Measurements from ENCODE around the gene PPP6R3.

DNA sequence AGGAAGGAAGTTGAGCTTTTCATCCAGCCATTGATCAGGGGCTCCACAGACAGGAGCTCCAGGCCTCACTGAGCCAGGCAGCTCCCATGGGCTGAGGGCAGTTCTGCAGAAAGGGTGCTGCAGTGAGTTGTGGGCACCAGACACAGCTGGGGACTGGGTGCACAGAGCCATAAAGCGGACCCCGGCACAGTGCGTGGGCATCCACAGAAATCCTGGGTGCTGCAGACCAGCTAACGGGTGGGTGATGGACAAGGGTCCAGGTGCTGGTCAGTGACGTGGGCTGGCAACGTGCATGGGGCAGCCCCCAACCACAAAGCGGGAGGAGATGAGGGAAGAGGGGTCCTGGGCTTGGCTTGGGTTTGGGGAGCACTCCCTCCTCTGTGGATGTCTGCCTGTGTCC lies 204.4 kb downstream of the PPP6R3 start:
- TF ChIP-seq, protein P1, sequence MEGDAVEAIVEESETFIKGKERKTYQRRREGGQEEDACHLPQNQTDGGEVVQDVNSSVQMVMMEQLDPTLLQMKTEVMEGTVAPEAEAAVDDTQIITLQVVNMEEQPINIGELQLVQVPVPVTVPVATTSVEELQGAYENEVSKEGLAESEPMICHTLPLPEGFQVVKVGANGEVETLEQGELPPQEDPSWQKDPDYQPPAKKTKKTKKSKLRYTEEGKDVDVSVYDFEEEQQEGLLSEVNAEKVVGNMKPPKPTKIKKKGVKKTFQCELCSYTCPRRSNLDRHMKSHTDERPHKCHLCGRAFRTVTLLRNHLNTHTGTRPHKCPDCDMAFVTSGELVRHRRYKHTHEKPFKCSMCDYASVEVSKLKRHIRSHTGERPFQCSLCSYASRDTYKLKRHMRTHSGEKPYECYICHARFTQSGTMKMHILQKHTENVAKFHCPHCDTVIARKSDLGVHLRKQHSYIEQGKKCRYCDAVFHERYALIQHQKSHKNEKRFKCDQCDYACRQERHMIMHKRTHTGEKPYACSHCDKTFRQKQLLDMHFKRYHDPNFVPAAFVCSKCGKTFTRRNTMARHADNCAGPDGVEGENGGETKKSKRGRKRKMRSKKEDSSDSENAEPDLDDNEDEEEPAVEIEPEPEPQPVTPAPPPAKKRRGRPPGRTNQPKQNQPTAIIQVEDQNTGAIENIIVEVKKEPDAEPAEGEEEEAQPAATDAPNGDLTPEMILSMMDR (optimal IDR thresholded peaks at IDR 0.05 in 1 of 3, IDR thresholded peaks at IDR 0.05 in 1 of 3, conservative IDR thresholded peaks at IDR 0.05 in 1 of 3; ENCODE audit: extremely low read depth in 1 of 3, insufficient read depth in 2 of 3, low read length in 3 of 3): no peak
- TF ChIP-seq EZH2 (IDR thresholded peaks at IDR 0.05; ENCODE audit: low read length): no peak
